Measurements from ENCODE around the gene PLK5. TPM values are rescaled to one million over a fixed set of nuclear protein-coding genes. Genes with fewer than 3 reads are reported as not detected.
"Not testable (repeated sequence)": the region's sequence is repeated elsewhere in the genome, so short reads cannot be mapped to it uniquely, and the experiment has no call there.

The PLK5 gene
- total RNA-seq, 1 donor from 2014 or later, result 0.26 TPM

GRCh38 chr19:1495051-1495798 lies 28.7 kb upstream of the PLK5 start:
- Mint-ChIP-seq H3K27me3 (peaks cover 7% of the 10 kb centered on the region), H3K4me1 (ENCODE audit: low read depth) (peaks cover 15% of the 10 kb centered on the region), H3K4me3 (ENCODE audit: low read depth) (no peak overlapping the region), H3K27ac (no peak overlapping the region), H3K9me3 (ENCODE audit: low read depth) (no peaks in the 10 kb centered on the region), H3K36me3 (ENCODE audit: insufficient read depth) (no peaks in the 10 kb centered on the region)
- no peak for TF ChIP-seq CTCF (IDR thresholded peaks at IDR 0.05; ENCODE audit: unreplicated experiment)
- DNase-seq (ENCODE audit: low spot score, unreplicated experiment), result no peak

- Mint-ChIP-seq H3K27ac (peak overlapping the region; percentile 57), H3K9me3 (ENCODE audit: low read depth) (no peaks in the 10 kb centered on the region), H3K4me3 (ENCODE audit: low read depth) (peak overlapping the region; percentile 24), H3K4me1 (ENCODE audit: low read depth) (peaks cover 14% of the 10 kb centered on the region), H3K36me3 (ENCODE audit: insufficient read depth) (no peaks in the 10 kb centered on the region), H3K27me3 (peaks cover 7% of the 10 kb centered on the region)
- DNase-seq (ENCODE audit: low spot score, unreplicated experiment), result no peak
- TF ChIP-seq CTCF (IDR thresholded peaks at IDR 0.05; ENCODE audit: unreplicated experiment), result no peak
Observed at GRCh38 chr19:1495799-1496713, 27.8 kb upstream of the PLK5 start.

DNA sequence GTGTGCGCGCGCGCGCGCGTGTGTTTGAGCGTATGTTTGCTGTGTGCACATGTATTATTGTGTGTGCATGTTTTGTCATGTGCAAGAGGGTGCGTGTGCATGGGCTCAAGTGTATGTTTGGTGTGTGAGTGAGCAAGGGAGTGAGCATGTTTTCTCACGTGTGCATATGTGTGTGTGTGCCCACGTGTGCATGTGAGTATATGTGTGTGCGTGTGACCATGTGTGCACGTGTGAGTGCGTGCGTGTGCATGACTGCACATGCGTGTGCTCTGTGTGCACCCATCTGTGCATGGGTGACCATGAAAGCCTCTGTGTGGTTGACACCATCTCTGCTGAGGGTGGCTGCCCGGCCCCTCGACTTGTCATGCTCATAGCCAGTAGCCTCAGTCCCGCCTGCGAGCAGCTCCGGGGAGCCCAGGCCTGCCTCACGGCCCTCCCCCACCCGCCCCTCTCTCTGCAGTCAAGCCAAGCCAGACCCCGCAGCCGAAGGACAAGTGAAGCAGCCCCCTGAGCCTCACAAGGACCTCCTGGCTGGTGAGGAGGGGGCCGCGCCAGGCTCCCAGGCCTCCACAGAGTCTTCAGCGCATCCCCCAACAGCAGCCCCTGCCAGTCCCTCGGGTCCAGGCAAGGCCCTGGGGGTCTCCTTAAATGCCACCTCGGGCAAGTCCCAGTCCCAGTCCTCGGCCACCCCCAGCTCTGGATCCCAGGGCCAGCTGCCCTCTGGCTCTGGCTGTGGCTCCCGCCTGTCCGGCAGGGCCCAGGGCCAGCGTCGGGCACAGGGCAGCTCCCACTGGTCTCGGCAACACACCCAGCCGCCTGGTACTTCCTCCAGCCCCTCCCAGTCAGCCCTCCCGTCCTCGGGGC lies 26.9 kb upstream of the PLK5 start:
- H3K36me3 Mint-ChIP-seq (ENCODE audit: insufficient read depth), result no peaks in the 10 kb centered on the region
- H3K4me1 Mint-ChIP-seq (ENCODE audit: low read depth), result peaks cover 14% of the 10 kb centered on the region
- peak overlapping the region; percentile 24 for H3K4me3 Mint-ChIP-seq (ENCODE audit: low read depth)
- DNase-seq (ENCODE audit: low spot score, unreplicated experiment), result no peak
- peak overlapping the region; percentile 57 for H3K27ac Mint-ChIP-seq
- peaks cover 2% of the 10 kb centered on the region for H3K27me3 Mint-ChIP-seq
- TF ChIP-seq CTCF (IDR thresholded peaks at IDR 0.05; ENCODE audit: unreplicated experiment), result no peak
- no peaks in the 10 kb centered on the region for H3K9me3 Mint-ChIP-seq (ENCODE audit: low read depth)

DNA sequence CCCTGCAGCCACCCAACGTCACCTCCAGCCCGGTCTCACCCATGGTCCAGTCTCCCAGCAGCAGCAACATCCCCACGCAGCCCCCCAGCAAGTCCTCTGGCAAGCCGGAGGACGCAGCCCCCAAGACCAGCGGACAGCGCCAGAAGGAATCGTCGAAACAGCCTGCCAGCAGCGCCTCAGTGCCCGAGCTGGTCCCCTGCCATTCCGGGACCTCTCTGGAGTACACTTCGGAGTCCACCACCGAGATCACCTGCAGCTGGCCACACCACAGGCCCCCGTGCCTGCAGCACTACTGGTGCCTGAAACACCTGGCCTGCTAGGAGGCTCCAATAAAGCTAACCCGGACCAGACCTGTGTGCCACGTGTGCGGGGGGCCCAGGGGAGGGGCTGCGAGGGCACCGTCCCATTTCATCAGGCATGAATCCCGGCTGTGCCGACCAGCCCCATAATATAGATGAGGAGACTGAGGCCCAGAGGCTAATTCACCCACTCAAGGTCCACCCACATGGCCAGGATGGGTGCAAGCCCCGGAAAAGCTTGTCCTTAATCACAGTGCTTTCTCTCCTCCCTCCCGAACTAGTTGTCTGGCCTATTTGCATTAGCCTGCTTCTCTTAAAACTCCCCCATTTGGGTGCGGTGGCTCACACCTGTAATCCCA lies 26.2 kb upstream of the PLK5 start:
- Mint-ChIP-seq H3K4me1 (ENCODE audit: low read depth) (peaks cover 13% of the 10 kb centered on the region), H3K27me3 (peaks cover 3% of the 10 kb centered on the region), H3K27ac (no peak overlapping the region), H3K4me3 (ENCODE audit: low read depth) (no peak overlapping the region), H3K9me3 (ENCODE audit: low read depth) (no peaks in the 10 kb centered on the region), H3K36me3 (ENCODE audit: insufficient read depth) (no peaks in the 10 kb centered on the region)
- DNase-seq (ENCODE audit: low spot score, unreplicated experiment), result no peak
- TF ChIP-seq CTCF (IDR thresholded peaks at IDR 0.05; ENCODE audit: unreplicated experiment), result no peak

- H3K36me3 Mint-ChIP-seq (ENCODE audit: insufficient read depth); DNase-seq (ENCODE audit: low spot score, unreplicated experiment); H3K4me1 Mint-ChIP-seq (ENCODE audit: low read depth); H3K27ac Mint-ChIP-seq; H3K9me3 Mint-ChIP-seq (ENCODE audit: low read depth); H3K4me3 Mint-ChIP-seq (ENCODE audit: low read depth): not testable (repeated sequence)
- H3K27me3 Mint-ChIP-seq, result peaks cover 11% of the 10 kb centered on the region
Observed at GRCh38 chr19:1499231-1499630, 24.6 kb upstream of the PLK5 start.

All from progenitor cell of endocrine pancreas (in vitro differentiated cells).